AML-193 (cell line): Measurements from ENCODE around the gene DNAJC18.
A peak's percentile ranks its signal among the peaks of the same experiment; 100 is the strongest.

Experiments used
- DNase-seq, 2 experiments: peaks; one replicate each; lab custom pipeline; 2025; lab: John Stamatoyannopoulos, UW

Gene DNAJC18

DNA sequence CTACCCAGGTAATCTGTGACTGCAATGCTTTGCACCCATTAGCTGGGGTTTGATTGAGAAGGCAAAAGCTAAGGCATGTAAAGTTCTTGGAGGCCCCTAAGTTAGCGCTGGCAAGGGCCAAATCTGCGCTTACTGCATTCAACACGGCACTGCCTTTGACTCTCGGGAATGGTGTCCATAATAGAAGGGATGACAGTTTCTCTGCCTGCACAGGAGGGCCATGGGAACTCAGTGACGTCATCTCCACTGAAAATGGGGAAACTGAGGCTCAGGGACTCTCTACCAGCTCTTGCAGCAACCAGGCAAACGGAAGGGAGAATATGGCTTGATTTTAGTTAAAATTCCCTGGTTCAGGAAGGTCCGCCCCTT lies 35.9 kb downstream of the DNAJC18 start:
- DNase-seq = no peak

GRCh38 chr5:139402561-139403158 lies 36.7 kb downstream of the DNAJC18 start:
- DNase-seq = peak; percentile 27 to 43

GRCh38 chr5:139401546-139401945 lies 37.8 kb downstream of the DNAJC18 start:
- DNase-seq = no peak

DNA sequence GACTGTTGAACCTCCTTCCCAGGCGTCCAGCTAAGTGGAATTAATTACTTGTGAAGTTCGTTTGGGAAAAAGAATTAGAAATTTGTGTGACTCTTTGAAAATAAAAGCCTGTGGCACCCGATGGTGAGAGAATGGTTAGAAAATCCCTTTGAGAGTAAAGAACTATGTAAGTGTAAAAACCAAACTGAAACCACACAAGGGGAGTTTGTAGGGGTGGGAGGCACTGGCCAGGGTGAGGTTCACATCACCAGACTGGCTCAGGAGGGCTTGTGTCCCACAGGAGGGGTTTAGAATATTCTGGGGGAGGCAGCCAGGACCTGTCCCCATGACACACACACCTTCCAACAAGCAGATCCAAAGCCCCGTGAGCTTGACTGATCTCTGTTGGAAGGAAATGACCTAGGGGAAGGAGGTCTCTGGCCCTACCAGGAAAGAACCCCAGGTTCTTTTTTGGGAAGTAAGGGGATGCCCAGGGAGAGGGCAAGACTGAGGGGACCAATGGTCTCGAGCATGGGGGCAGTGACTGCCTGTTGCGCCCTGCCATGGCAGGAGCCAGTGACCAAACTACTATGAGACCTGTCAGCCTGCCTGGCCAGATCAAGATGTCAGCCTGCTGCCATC lies 39.7 kb downstream of the DNAJC18 start:
- no peak for DNase-seq

GRCh38 chr5:139397921-139398320 lies 41.4 kb downstream of the DNAJC18 start:
- DNase-seq = no peak

DNA sequence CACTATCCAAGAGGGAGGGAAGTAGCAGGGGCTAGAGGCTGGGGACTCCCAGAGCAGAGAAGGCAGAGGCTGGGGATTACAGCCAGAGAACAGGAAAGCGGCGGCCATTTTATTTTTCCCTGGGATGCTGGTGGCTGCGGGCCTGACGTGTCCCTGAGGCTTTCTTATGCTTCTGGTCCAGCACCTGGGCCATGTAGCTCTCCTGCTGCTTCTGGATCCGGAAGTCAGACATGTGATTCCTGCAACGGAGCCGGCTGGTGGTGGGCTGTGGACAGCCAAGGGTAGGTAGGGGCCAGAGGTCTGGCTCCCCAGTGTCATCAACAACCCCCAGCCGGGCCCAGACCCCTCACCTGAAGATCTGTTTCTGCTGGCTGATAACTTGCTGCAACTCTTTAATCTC lies 42.6 kb downstream of the DNAJC18 start:
- DNase-seq = no peak

GRCh38 chr5:139395844-139396640 lies 43.3 kb downstream of the DNAJC18 start:
- DNase-seq = no peak

DNA sequence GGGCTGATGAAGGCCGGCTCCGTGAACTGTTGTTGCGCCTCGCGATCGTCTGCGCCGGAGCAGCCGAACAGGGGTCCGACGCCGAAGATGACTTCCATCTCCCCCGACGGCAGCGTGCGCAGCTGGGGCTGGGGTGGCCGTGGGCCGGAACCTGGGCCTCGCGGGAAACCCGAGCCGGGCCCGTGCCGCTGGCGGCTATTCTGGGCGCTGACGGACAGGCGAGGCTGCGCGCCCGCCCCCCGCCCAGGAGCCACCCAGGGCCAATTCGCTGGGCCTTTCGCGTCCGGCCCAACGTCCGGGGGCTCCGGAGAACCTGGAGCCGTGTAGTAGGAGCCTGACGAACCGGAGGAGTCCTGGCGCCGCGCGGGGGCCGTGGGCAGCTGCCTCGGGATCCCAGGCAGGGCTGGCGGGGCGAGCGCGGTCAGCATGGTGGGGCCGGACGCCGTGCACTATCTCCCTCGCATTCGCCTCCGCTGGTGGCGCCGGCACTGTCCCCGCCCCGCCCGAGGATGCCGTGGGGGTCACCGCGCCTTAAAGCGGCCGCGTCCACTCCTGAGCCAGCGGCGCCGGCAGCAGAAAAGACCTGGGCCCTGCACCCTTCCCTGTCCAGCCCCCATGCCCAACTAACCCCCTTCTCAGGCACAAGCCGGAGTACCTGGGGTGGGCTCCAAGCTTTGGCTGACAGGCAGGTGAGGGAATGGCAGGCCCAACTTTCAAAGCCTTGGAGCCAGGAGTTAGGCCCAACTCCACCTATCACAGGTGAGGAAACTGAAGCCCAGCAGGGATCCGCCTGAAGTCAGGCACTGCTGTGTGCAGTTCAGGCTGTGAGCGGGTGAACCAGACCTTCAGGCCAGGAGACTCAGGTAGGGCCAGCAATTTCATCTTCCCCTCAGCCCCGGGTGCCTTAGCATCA lies 44.4 kb downstream of the DNAJC18 start, which contains the start of gene PROB1:
TSS of gene PROB1 (minus strand) at position 451 of the 913 bp plus-strand sequence. CDS start at position 428, 23 bp downstream.
- no peak for DNase-seq

GRCh38 chr5:139394123-139394653 lies 45.1 kb downstream of the DNAJC18 start:
- DNase-seq = peak in 1 of 2 experiments; percentile 11

DNA sequence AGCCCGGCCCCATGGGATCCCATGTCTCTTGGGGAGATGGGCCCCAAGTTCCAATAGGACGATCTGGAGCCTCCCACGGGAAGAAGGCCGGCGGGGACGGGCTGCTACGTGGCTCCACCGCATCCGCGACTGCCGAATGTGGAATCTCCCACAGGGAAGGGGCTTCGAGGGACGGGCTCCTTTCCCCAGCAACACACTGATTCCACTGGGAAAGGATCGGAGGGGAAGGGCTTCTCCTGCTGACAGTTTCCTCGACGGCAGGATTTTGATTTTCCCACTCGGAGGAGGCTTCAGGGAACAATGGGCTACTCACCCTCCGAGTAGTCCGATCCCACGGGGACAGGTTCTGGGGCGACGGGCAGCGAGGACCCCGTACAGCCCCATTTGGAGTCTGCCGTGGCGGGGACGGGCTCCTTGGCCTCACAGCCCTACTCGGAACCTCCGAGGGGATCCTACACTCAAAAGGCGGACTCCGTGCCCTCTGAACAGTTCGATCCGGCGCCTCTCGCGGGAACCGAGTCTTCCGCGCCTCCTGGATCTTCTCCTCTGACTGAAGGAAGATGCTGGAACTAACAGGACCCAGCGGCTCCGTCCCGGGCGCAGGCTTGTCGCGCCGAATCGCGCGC lies 45.7 kb downstream of the DNAJC18 start:
- DNase-seq = no peak

DNA sequence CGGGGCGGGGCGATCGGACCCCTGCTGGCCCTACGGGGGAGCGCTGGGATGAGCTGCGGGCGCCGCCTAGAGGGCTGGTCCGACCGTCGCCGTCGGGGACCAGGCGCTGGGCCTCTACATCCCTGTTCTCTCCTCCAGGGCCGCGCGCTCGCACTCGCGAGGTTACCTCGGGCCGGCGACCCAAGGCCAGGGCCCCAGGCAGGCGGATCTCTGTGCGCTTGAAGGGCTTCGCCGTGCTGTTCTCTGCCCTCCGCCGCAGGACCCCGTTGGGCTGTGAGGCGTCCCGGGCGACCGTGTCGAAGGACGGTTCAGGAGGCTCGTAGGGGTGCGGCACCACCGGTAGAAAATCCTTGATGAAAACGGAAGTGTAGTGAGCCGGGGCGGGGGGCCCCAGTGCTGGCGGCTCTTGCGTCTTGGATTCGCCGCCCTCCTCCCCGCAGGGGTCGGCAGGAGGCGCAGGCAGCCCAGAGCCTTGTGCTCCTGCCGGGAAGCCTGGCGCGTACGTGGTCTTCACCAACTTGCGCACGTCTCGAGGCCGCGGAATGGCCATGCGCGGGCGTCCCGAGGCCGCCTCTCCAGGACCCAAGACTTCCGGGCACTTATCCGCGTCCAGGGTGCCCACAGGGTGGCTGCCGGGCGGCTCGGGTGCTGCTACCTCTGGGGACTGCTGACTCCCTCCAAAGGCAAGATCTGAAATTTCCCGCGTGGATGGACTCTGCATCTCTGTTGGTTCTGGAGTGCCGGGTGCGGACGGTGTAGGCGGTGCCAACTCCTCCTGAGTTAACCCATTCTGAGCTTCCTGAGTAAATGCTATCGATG lies 46.4 kb downstream of the DNAJC18 start:
- peak; percentile 68 to 69 for DNase-seq

GRCh38 chr5:139392324-139392677 lies 47.0 kb downstream of the DNAJC18 start:
- DNase-seq = no peak

GRCh38 chr5:139391570-139392323 lies 47.6 kb downstream of the DNAJC18 start:
- DNase-seq = no peak

- DNase-seq = no peak
These were observed 48.4 kb downstream of the DNAJC18 start for GRCh38 chr5:139390639-139391569.

GRCh38 chr5:139389701-139390638 lies 49.4 kb downstream of the DNAJC18 start, which contains the start of gene MZB1:
Gene MZB1 (minus strand): TSS chr5:139389913. CDS start chr5:139389856, 57 bp downstream.
- no peak for DNase-seq

GRCh38 chr5:139388198-139388821 lies 51.0 kb downstream of the DNAJC18 start:
- DNase-seq = no peak
